Measurements from ENCODE around the gene IGSF5. TPM values are rescaled to one million over a fixed set of nuclear protein-coding genes. Genes with fewer than 3 reads are reported as not detected.
"Not testable (repeated sequence)": the region's sequence is repeated elsewhere in the genome, so short reads cannot be mapped to it uniquely, and the experiment has no call there.

The IGSF5 gene
- 1 to 10 TPM in 1 of 2 donors, not detected in 1; 1.7 TPM for total RNA-seq

DNA sequence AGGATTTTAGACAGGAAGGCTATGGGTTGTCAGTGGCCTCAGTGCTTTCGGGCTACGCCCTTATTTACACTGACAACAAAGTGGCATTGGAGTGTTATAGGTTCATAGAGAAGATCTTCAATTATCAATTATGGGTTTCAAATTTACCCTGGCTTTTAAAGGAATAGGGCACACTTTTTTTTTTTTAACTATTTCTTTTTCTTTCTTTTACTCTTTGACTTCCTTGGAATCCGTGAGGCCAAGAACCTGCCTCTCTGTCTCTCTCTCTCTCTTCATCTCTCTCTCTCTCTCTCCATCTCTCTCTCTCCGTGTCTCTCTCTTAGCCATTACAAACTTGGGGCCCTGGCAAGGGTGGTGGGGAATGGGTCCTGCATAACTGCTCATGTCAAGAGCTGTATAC is at the start of gene IGSF5:
TSS of gene IGSF5 (plus strand) at position 301 of the 400 bp plus-strand sequence. CDS start 327 bp downstream, outside the sequence.
- H3K27me3 ChIP-seq (replicated peaks; ENCODE audit: insufficient read depth); H3K4me3 ChIP-seq; H3K36me3 ChIP-seq; DNase-seq (ENCODE audit: low spot score); H3K4me1 ChIP-seq (replicated peaks); intact Hi-C loops (cut with DNase I); H3K9me3 ChIP-seq; H3K27ac ChIP-seq: not testable (repeated sequence)
- 94% methylated on average over 4 of the region's 4 CpGs for WGBS

DNA sequence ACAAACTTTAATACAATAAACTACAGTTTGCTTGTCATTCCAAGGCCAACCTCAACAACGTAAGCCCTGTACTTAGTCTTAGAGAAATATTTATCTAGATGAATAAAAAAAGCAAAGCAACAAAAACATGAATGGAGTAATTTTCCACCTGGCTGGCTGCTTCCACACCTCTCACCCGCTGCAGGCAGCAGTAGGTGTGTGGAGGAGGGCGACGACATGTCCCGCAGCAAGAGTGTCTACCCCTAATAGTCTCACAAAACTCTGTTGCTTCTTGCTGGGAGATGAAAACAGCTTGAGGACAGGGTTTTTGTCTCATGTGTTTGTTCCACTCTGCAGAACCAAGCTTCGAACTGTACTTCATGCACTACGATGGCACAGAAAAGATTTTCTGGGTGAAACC is 48.8 kb upstream of the IGSF5 start:
- intact Hi-C loops (cut with DNase I) = no loop called here
- WGBS = 90% methylated on average over 7 of the region's 7 CpGs

DNA sequence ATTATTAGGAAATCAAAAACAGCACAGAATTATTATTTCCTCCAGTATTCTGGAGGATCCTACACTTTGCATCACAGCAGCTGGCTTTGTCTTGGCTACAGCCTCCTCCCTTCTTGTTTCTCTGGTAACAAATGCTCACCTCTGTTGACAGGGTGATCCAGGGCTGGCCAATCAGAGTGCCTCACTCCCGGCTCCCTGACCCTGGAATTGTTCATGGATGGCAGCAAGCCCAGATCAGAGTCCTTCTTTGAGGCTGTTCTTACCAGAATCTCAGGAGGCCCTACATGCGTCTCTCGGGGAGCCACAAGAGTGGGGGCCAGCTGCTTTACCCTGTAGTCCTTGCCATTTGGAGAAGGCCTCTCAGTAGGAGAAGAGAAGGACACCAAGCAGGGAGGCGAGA is 48.4 kb upstream of the IGSF5 start:
- no peak for TF ChIP-seq POLR2AphosphoS5 (IDR thresholded peaks at IDR 0.05)
- no peak for TF ChIP-seq POLR2A (IDR thresholded peaks at IDR 0.05)
- TF ChIP-seq, protein P1, sequence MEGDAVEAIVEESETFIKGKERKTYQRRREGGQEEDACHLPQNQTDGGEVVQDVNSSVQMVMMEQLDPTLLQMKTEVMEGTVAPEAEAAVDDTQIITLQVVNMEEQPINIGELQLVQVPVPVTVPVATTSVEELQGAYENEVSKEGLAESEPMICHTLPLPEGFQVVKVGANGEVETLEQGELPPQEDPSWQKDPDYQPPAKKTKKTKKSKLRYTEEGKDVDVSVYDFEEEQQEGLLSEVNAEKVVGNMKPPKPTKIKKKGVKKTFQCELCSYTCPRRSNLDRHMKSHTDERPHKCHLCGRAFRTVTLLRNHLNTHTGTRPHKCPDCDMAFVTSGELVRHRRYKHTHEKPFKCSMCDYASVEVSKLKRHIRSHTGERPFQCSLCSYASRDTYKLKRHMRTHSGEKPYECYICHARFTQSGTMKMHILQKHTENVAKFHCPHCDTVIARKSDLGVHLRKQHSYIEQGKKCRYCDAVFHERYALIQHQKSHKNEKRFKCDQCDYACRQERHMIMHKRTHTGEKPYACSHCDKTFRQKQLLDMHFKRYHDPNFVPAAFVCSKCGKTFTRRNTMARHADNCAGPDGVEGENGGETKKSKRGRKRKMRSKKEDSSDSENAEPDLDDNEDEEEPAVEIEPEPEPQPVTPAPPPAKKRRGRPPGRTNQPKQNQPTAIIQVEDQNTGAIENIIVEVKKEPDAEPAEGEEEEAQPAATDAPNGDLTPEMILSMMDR (IDR thresholded peaks at IDR 0.05) = no peak
- Histone ChIP-seq H3K9me3 (no peaks in the 10 kb centered on the region), H3K4me3 (no peak overlapping the region), H3K27me3 (replicated peaks; ENCODE audit: insufficient read depth) (no peaks in the 10 kb centered on the region), H3K36me3 (no peaks in the 10 kb centered on the region), H3K4me1 (replicated peaks) (no peaks in the 10 kb centered on the region), H3K27ac (no peak overlapping the region)
- 60% methylated on average over 4 of the region's 4 CpGs for WGBS
- intact Hi-C loops (cut with DNase I) = no loop called here
- DNase-seq (ENCODE audit: low spot score) = no peak

More for the DNA sequence above, 48.8 kb upstream of the IGSF5 start:
- no peaks in the 10 kb centered on the region for H3K9me3 ChIP-seq
- no peak overlapping the region for H3K27ac ChIP-seq
- no peaks in the 10 kb centered on the region for H3K4me1 ChIP-seq (replicated peaks)
- DNase-seq (ENCODE audit: low spot score) = no peak
- no peak overlapping the region for H3K4me3 ChIP-seq
- TF ChIP-seq, protein P1 (IDR thresholded peaks at IDR 0.05) = no peak
- TF ChIP-seq POLR2AphosphoS5 (IDR thresholded peaks at IDR 0.05) = no peak
- TF ChIP-seq POLR2A (IDR thresholded peaks at IDR 0.05) = no peak
- no peaks in the 10 kb centered on the region for H3K27me3 ChIP-seq (replicated peaks; ENCODE audit: insufficient read depth)
- no peaks in the 10 kb centered on the region for H3K36me3 ChIP-seq

DNA sequence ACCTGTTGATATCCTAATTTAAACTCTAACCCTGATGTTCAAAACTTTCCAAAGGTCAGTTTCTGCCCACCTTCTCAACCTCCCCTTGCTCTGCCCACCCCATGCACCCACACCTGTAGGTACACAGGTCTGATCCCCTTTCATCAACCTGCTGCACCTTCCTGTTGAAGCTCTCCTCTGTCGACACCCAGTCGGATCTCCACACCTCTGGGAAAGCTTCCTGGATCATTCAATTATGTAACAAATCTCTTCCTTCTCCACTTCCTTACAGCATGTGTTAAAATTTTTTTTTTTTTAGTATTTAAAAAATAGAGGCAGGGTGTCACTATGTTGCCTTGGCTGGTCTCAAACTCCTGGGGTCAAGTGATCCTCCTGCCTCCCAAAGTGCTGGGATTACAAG is 44.7 kb upstream of the IGSF5 start:
- no peaks in the 10 kb centered on the region for H3K27me3 ChIP-seq (replicated peaks; ENCODE audit: insufficient read depth)
- no peak overlapping the region for H3K27ac ChIP-seq
- TF ChIP-seq, protein P1 (IDR thresholded peaks at IDR 0.05) = no peak
- TF ChIP-seq POLR2AphosphoS5 (IDR thresholded peaks at IDR 0.05) = no peak
- no peak for TF ChIP-seq POLR2A (IDR thresholded peaks at IDR 0.05)
- H3K4me1 ChIP-seq (replicated peaks) = no peaks in the 10 kb centered on the region
- DNase-seq (ENCODE audit: low spot score) = no peak
- no peaks in the 10 kb centered on the region for H3K36me3 ChIP-seq
- intact Hi-C loops (cut with DNase I) = no loop called here
- no peak overlapping the region for H3K4me3 ChIP-seq
- WGBS = 91% methylated on average over 2 of the region's 2 CpGs
- H3K9me3 ChIP-seq = no peaks in the 10 kb centered on the region

DNA sequence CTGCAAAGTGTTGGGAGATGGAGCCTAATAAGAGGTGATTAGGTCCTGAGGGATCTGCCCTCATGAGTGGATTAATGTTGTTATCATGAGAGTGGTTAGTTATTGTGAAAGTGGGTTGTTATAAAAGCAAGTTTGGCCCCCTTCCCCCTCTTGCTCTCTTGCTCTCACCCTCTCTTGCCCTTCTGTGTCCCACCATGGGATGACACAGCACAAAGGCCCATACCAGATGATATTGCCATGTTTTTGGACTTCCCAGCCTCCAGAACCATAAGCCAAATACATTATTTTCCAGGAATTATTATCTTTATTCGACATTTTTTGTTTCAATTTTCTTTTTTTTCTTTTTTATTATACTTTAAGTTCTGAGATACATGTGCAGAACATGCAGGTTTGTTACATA is 41.4 kb upstream of the IGSF5 start:
- Histone ChIP-seq H3K27me3 (replicated peaks; ENCODE audit: insufficient read depth) (no peaks in the 10 kb centered on the region), H3K9me3 (no peaks in the 10 kb centered on the region), H3K4me1 (replicated peaks) (no peaks in the 10 kb centered on the region), H3K27ac (no peak overlapping the region), H3K36me3 (no peaks in the 10 kb centered on the region), H3K4me3 (no peak overlapping the region)
- TF ChIP-seq, protein P1 (IDR thresholded peaks at IDR 0.05) = no peak
- no peak for TF ChIP-seq POLR2AphosphoS5 (IDR thresholded peaks at IDR 0.05)
- TF ChIP-seq POLR2A (IDR thresholded peaks at IDR 0.05) = no peak
- 91% methylated on average over 1 of the region's 1 CpG for WGBS
- intact Hi-C loops (cut with DNase I) = no loop called here
- no peak for DNase-seq (ENCODE audit: low spot score)
